G401 (cell line): ENCODE results near the gene AKAP14. TPM values are rescaled to one million over a fixed set of nuclear protein-coding genes. Genes with fewer than 3 reads are reported as not detected.
"Not testable (repeated sequence)": the region's sequence is repeated elsewhere in the genome, so short reads cannot be mapped to it uniquely, and the experiment has no call there.

ENCODE experiments used
- DNase-seq: peaks from one replicate; pipeline ENCODE4 v3.0.0-alpha.2; 2015; ENCODE audit warnings: low spot score
- in situ Hi-C: cut with HindIII; loops from 2 replicates; pipeline ENCODE4 v1.10.0; 2016; ENCODE audit warnings: low sequenced_read_pairs, mixed read lengths
- total RNA-seq: library from RNA; depleted of rRNA; stranded (reverse); fragments of >200 nt; shearing (Covaris generic); gene quantifications from 2 replicates; pipeline ENCODE4 v1.2.3, GENCODE V29; 2014; rRNA removed

AKAP14 gene
- not detected in 2 replicates for total RNA-seq

DNA sequence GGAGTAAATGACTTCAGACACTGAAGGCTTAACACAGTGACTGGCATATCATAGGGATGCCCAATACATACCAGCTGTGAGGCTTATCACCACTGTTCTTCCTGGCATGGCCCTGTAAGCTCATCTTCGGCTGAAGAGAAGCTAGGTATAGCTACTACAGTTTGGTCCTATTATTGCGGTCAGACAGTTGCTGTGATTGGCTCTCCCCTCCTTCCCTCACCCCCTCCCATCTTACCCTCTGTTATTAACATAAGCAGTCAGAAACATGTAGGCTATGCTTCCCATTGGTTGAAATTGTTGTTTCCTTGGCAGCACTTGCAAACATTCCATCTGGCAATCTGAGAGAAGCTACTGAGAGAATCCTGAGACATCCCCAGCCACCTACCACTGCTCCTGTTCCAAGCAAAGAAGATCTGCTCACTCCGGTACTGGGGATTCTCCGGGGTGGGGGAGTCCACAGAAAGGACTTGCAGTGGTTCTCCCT, at the start of gene AKAP14:
AKAP14 (plus strand) TSS at position 51 of the 484 bp plus-strand sequence. CDS start 7,331 bp downstream, outside the sequence.
- peak; percentile 28 for DNase-seq
- in situ Hi-C loops = no loop called here

- DNase-seq = peak; percentile 98
- in situ Hi-C loops = no loop called here
Observed at GRCh38 chrX:119852382-119853353, 43.0 kb upstream of the AKAP14 start, which contains the start of gene UPF3B. UPF3B (minus strand) TSS chrX:119852963; CDS start chrX:119852928, 35 bp downstream.

- in situ Hi-C loops = no loop called here
- DNase-seq = no peak
Observed at GRCh38 chrX:119853444-119853843, 42.2 kb upstream of the AKAP14 start.

DNA sequence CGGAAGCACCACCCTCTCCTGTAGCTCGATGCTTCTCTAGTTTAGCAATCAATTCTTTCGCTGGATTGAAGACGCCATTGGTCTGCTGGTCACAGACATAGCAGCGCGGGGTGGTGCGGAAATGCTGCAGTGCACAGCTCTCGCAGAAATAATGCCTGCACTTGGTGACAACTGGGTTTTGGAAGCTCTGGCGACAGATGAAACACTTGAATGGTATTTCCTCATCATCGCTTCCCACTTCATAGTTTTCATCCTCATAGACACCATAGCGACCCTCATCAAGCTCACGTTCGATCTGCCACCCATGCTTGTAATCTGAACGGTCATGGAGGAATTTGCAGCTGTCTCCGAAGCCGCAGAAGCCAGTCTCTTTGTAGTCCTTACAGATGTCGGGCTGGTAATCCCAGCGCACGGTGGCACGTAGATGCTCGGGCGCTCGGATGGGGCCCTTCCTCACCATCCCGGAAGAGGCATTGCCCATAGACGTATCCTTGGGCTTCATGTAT, 25.0 kb upstream of the AKAP14 start:
- in situ Hi-C loops = no loop called here

GRCh38 chrX:119871245-119871598, 24.5 kb upstream of the AKAP14 start:
- in situ Hi-C loops = no loop called here
- DNase-seq = no peak

More for the DNA sequence above, 25.0 kb upstream of the AKAP14 start:
- peak; percentile 19 for DNase-seq

- DNase-seq = peak; percentile 89
- in situ Hi-C loops = no loop called here
Observed at GRCh38 chrX:119871599-119872395, 23.9 kb upstream of the AKAP14 start, which contains the start of the genes NDUFA1 and RNF113A. NDUFA1 (plus strand) TSS chrX:119871832; CDS start chrX:119871912, 80 bp downstream. RNF113A (minus strand) TSS chrX:119871733; CDS start chrX:119871613, 120 bp downstream.

GRCh38 chrX:119878740-119879139, 17.0 kb upstream of the AKAP14 start:
- DNase-seq = no peak
- in situ Hi-C loops = no loop called here

GRCh38 chrX:119880076-119880475, 15.6 kb upstream of the AKAP14 start:
- DNase-seq = no peak
- in situ Hi-C loops = no loop called here

- DNase-seq = peak; percentile 45
- in situ Hi-C loops = no loop called here
Observed at GRCh38 chrX:119880552-119881437, 14.9 kb upstream of the AKAP14 start.

DNA sequence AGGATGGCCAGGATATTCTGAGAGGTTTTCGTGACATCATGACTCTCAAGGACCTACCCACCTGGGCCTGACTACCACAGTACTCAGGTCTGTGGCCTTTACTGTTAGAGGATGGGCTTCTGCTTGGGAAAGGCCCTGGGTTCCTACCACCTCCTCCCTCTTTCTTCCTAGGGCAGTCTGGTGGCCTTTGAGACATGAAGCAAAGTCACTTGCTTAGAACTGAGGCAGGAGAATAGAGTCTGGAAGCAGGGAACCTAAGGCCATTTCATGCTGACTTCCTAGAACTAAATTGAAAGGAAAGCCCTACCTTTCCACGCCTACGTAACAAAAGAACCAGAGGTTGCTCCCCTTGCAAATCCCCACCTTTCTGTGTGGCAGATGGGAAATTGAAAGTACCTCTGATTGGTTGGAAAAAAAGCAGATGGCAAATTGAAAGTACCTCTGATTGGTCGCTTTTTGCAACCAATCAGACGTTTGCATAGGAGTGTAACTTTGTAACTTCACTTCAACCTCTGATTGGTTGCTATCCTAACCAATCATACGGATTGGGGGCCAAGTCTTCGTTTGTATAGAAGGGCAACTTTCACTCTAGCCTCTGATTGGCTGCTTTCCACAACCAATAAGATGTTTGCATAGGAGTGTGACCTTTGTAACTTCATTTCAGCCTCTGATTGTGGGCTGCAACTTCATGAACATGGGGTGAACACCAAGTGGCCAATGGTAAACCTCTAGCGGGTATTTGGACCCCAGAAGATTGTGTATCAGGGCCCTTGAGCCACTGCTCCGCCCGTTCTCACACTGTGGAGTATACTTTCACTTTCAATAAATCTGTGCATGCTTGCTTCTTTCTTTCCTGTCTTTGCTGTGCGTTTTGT, 9.9 kb upstream of the AKAP14 start:
- DNase-seq = no peak
- in situ Hi-C loops = no loop called here

DNA sequence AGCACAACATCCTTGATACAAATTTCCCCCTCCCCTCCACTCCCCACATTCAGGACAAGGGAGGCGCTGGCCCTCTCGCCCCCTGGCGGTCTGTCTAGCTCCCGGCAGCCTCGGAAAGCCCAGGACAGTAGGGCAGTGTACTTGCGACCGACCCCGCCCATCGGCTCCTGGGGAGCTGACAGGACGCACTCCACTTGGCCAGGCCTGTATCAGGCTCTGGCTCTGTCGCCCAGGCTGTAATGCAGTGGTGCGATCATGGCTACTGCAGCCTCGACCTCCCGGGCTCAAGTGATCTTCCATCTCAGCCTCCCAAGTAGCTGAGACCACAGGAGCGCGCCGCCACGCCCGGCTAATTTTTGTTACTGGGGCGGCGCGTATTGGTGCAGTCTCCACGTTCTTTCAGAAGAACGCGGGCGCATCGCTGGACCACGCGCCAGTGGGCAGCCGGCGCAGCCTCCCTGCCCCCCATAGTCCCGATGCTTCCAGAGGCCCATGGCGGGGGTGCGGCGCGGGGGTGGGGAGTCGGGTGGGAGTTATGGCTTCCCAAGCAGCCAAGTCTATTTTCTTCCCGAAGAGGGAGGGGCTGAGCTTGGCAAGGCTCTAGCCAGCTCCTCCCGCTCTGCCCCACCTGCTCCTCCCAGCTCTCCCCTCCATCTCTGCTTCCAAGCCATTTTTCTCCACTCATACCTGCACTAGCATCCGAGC, 7.8 kb upstream of the AKAP14 start:
- DNase-seq = peak; percentile 37
- in situ Hi-C loops = no loop called here

- in situ Hi-C loops = not testable (repeated sequence)
Observed at GRCh38 chrX:119890626-119891025, 5.1 kb upstream of the AKAP14 start.

GRCh38 chrX:119891961-119892692, 3.6 kb upstream of the AKAP14 start:
- in situ Hi-C loops, DNase-seq: not testable (repeated sequence)

More at GRCh38 chrX:119890626-119891025, 5.1 kb upstream of the AKAP14 start:
- DNase-seq = not testable (repeated sequence)

DNA sequence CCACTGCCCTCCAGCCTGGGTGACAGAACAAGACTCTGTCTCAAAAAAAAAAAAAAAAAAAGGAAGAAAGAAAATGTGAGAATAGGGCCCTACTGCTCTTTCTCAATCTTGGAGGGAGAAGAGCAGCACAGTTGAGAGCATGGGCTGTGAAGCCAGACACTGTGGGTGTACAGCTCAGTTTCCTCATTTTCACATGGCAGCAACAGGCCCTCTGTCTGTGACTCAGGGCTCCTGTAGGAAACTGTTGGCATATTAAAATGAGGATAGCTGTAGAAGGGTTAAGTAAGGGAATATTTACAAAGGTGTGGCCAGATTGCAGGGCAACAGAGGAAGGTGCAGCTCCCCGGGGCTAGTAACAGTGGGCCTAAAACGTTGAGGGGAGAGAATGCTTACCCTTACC, 3.4 kb downstream of the AKAP14 start:
- in situ Hi-C loops = no loop called here
- DNase-seq = no peak

DNA sequence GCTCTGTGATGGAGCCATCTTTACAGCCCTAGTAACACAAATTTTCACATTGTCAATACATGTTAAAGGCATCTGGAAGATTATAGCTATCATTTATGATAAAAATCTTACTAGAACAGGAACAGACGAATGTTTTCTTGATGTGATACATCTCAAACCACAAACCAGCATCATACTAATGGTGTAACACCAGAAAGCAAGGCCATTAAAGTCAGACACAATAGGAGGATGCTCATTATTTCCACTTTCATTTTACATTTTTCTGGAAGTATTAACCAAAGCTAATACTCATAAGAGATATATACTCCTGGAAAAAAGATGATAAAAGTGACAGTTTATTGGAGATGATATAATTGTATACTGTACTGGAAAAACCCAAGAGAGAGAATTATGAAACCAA, 5.3 kb downstream of the AKAP14 start:
- no peak for DNase-seq
- in situ Hi-C loops = no loop called here

DNA sequence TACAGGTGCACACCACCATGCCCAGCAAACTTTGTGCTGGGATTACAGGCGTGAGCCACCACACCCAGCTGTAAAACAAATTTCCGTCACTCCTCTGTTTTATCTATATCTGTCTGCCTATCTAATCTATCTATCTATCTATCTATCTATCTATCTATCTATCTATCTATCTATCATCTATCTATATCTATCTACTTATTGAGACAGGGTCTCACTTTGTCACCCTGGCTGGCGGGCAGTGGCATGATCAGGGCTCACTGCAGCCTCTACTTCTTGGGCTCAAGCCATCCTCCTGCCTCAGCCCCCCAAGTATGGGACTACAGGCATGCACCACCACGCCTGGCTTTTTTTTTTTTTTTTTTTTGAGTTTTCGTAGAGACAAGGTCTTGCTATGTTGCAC, 20.6 kb downstream of the AKAP14 start:
- no peak for DNase-seq
- in situ Hi-C loops = no loop called here
